ENCODE measurements around the gene CBX5.

Gene CBX5

GRCh38 chr12:54292931-54293241 is 13.0 kb upstream of the CBX5 start:
- TF ChIP-seq REST (IDR thresholded peaks at IDR 0.05; ENCODE audit: insufficient read depth in 1 of 2, low read depth in 2 of 2, low read length in 2 of 2) (no peak), POLR2AphosphoS5 (IDR thresholded peaks at IDR 0.05; ENCODE audit: low read depth, low read length) (no peak), SIN3A (IDR thresholded peaks at IDR 0.05; ENCODE audit: borderline replicate concordance, insufficient read depth, low read length) (no peak), FOXP2 (optimal IDR thresholded peaks at IDR 0.05; ENCODE audit: borderline replicate concordance, extremely low read depth, extremely low read length, insufficient read depth) (no peak), TAF1 (IDR thresholded peaks at IDR 0.05; ENCODE audit: borderline replicate concordance, insufficient read depth, low read length) (no peak)

GRCh38 chr12:54292083-54292930 is 12.4 kb upstream of the CBX5 start:
- no peak for TF ChIP-seq REST (IDR thresholded peaks at IDR 0.05; ENCODE audit: insufficient read depth in 1 of 2, low read depth in 2 of 2, low read length in 2 of 2)
- TF ChIP-seq POLR2AphosphoS5 (IDR thresholded peaks at IDR 0.05; ENCODE audit: low read depth, low read length), result no peak
- no peak for TF ChIP-seq TAF1 (IDR thresholded peaks at IDR 0.05; ENCODE audit: borderline replicate concordance, insufficient read depth, low read length)

- TF ChIP-seq POLR2AphosphoS5 (IDR thresholded peaks at IDR 0.05; ENCODE audit: low read depth, low read length) (peak; percentile 76), SIN3A (IDR thresholded peaks at IDR 0.05; ENCODE audit: borderline replicate concordance, insufficient read depth, low read length) (0 out of 2 replicates have a peak, but pooled peaks have one; percentile 23), REST (IDR thresholded peaks at IDR 0.05; ENCODE audit: insufficient read depth in 1 of 2, low read depth in 2 of 2, low read length in 2 of 2) (no peak), TAF1 (IDR thresholded peaks at IDR 0.05; ENCODE audit: borderline replicate concordance, insufficient read depth, low read length) (no peak), FOXP2 (optimal IDR thresholded peaks at IDR 0.05; ENCODE audit: borderline replicate concordance, extremely low read depth, extremely low read length, insufficient read depth) (no peak)
These were observed 7.6 kb upstream of the CBX5 start for GRCh38 chr12:54287261-54288157.

- TF ChIP-seq SIN3A (IDR thresholded peaks at IDR 0.05; ENCODE audit: borderline replicate concordance, insufficient read depth, low read length), result no peak
- peak; percentile 69 for TF ChIP-seq POLR2AphosphoS5 (IDR thresholded peaks at IDR 0.05; ENCODE audit: low read depth, low read length)
These were observed 6.4 kb upstream of the CBX5 start for GRCh38 chr12:54286042-54287030.
